HEK293 (cell line): ENCODE data around the gene MUS81.

ENCODE experiments used
- MEIS1 ChIP-seq: sonication (generic); formaldehyde crosslinking; IDR thresholded peaks from 2 replicates; pipeline ENCODE4 v1.8.1; 2022; ENCODE audit warnings: missing genetic modification reagents, mild to moderate bottlenecking, borderline replicate concordance
- SCRT1 ChIP-seq: fragments of 450-650 bp; formaldehyde crosslinking; IDR thresholded peaks from 2 replicates; pipeline ENCODE4 v1.5.1; 2016; ENCODE audit warnings: missing biosample characterization, missing genetic modification characterization, borderline replicate concordance
- TRIM28 ChIP-seq: IDR thresholded peaks from 2 replicates; pipeline ENCODE4 v1.6.1; 2011; ENCODE audit warnings: low read length, control low read depth, borderline replicate concordance
- YY1 ChIP-seq: fragments of 450-650 bp; formaldehyde crosslinking; IDR thresholded peaks from 2 replicates; pipeline ENCODE4 v1.5.1; 2018; ENCODE audit warnings: missing biosample characterization, missing genetic modification characterization
- ZNF23 ChIP-seq: fragments of 450-650 bp; formaldehyde crosslinking; IDR thresholded peaks from 2 replicates; pipeline ENCODE4 v1.5.1; 2016; ENCODE audit warnings: missing biosample characterization, missing genetic modification characterization, borderline replicate concordance
- ZNF843 ChIP-seq: fragments of 450-650 bp; formaldehyde crosslinking; IDR thresholded peaks from 2 replicates; pipeline ENCODE4 v1.5.1; 2016; ENCODE audit warnings: missing biosample characterization, missing genetic modification characterization
- TF ChIP-seq, protein P1 (sequence below): fragments of 450-650 bp; formaldehyde crosslinking; IDR thresholded peaks from 2 replicates; pipeline ENCODE4 v1.5.1; 2016; ENCODE audit warnings: missing biosample characterization, missing genetic modification characterization
- TF ChIP-seq, protein P2 (sequence below): fragments of 450-650 bp; formaldehyde crosslinking; IDR thresholded peaks from 2 replicates; pipeline ENCODE4 v1.5.1; 2016; ENCODE audit warnings: missing biosample characterization, missing genetic modification characterization

DNA sequence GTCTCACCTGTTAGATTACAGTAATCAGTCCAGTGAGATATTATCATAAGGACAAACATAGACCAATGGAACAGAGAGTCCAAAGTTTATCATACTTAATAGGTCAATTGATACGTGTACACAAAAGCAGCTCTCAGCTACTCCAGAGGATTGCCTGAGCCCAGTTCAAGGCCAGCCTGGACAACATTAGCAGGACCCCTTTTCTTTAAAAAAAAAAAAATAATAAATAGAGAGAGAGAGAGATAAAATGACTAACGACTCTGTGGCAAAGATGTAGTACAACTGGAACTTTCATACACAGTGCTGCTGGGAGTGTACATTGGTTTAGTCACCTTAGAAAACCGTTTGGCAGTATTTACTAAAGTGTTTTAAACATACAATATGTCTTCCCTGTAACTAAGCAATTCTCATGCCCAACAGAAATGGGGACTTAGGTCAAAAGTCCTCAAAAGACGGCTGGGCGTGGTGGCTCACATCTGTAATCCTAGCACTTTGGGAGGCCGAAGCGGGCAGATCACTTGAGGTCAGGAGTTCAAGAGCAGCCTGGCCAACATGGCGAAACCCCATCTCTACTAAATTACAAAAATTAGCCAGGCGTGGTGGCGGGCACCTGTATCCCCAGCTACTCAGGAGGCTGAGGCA, 15.9 kb upstream of the MUS81 start:
- TF ChIP-seq, protein P1, sequence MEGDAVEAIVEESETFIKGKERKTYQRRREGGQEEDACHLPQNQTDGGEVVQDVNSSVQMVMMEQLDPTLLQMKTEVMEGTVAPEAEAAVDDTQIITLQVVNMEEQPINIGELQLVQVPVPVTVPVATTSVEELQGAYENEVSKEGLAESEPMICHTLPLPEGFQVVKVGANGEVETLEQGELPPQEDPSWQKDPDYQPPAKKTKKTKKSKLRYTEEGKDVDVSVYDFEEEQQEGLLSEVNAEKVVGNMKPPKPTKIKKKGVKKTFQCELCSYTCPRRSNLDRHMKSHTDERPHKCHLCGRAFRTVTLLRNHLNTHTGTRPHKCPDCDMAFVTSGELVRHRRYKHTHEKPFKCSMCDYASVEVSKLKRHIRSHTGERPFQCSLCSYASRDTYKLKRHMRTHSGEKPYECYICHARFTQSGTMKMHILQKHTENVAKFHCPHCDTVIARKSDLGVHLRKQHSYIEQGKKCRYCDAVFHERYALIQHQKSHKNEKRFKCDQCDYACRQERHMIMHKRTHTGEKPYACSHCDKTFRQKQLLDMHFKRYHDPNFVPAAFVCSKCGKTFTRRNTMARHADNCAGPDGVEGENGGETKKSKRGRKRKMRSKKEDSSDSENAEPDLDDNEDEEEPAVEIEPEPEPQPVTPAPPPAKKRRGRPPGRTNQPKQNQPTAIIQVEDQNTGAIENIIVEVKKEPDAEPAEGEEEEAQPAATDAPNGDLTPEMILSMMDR (tag by site-specific recombination): no peak
- no peak for TF ChIP-seq MEIS1
- TF ChIP-seq TRIM28: no peak
- no peak for TF ChIP-seq YY1 (tag by site-specific recombination)
- TF ChIP-seq, protein P2, sequence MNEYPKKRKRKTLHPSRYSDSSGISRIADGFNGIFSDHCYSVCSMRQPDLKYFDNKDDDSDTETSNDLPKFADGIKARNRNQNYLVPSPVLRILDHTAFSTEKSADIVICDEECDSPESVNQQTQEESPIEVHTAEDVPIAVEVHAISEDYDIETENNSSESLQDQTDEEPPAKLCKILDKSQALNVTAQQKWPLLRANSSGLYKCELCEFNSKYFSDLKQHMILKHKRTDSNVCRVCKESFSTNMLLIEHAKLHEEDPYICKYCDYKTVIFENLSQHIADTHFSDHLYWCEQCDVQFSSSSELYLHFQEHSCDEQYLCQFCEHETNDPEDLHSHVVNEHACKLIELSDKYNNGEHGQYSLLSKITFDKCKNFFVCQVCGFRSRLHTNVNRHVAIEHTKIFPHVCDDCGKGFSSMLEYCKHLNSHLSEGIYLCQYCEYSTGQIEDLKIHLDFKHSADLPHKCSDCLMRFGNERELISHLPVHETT (tag by site-specific recombination): no peak
- TF ChIP-seq SCRT1 (tag by site-specific recombination): no peak
- no peak for TF ChIP-seq ZNF843 (tag by site-specific recombination)
- no peak for TF ChIP-seq ZNF23
